HG03025 (cell line): ENCODE data around the gene SLC29A1.

Experiments
- ATAC-seq: cut with Tn5 transposase; IDR thresholded peaks from one replicate; pipeline ENCODE4 v1.9.1; 2021; ENCODE audit warnings: mild to moderate bottlenecking, moderate library complexity; ENCODE audit not compliant: unreplicated experiment, low FRiP score

SLC29A1 gene

DNA sequence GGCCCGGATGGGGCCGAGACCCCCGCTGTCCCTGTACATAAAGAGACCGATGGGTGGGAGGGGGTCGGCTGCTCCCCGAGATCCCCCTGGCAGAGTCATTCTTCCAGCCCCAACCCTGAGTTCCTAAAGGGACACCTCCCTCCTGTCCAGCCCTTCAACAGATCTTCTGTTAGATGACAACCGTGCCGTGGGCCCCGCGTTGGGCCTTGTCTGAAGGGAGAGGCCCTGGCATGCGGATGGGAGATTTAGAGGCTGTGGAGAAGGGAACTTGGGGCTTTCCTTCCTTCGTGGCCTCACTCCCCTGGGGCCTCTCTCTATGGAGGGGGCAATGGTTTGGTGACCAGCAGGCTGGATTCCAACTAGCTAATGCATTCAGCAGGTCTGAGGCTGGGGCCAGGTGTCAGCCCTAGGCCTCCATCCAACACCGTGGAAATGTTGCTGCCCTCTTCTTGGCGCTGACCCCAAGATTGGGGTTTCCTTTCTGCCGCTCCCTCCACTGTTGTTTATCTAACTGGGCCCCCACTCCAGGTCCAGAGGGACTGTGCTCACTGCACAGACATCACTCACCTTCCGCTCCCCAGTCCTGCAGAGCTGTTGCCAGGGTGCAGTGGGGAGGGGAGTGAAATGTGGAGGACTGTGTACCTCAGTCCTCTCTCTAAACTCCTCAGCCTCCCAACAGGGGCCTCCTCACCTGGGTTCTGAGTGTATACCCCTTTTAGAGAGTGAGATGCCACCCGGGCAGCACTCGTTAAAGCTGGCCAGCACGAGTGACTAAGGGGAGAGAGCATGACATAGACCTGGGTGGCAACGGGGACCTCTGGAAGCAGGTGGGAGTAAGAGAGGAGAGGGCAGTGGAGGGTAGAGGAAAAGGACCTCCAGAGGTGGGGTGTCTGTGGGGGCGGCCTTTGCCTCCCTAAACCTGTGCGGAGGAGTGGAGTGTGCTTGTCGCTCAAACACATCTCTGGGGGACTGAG is 53.6 kb downstream of the SLC29A1 start:
- ATAC-seq: no peak

GRCh38 chr6:44277763-44278162 is 54.4 kb downstream of the SLC29A1 start:
- no peak for ATAC-seq

- ATAC-seq: no peak
Measured at GRCh38 chr6:44278315-44278714, 54.9 kb downstream of the SLC29A1 start.

- no peak for ATAC-seq
Measured at GRCh38 chr6:44278774-44279697, 55.6 kb downstream of the SLC29A1 start.
